ENCODE results near the gene CUX1.

GRCh38 chr7:102122026-102122425 is 304.6 kb downstream of the CUX1 start:
- TF ChIP-seq, protein P1, sequence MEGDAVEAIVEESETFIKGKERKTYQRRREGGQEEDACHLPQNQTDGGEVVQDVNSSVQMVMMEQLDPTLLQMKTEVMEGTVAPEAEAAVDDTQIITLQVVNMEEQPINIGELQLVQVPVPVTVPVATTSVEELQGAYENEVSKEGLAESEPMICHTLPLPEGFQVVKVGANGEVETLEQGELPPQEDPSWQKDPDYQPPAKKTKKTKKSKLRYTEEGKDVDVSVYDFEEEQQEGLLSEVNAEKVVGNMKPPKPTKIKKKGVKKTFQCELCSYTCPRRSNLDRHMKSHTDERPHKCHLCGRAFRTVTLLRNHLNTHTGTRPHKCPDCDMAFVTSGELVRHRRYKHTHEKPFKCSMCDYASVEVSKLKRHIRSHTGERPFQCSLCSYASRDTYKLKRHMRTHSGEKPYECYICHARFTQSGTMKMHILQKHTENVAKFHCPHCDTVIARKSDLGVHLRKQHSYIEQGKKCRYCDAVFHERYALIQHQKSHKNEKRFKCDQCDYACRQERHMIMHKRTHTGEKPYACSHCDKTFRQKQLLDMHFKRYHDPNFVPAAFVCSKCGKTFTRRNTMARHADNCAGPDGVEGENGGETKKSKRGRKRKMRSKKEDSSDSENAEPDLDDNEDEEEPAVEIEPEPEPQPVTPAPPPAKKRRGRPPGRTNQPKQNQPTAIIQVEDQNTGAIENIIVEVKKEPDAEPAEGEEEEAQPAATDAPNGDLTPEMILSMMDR (IDR thresholded peaks at IDR 0.05): no peak
- no peak for TF ChIP-seq POLR2AphosphoS5 (IDR thresholded peaks at IDR 0.05)
